ENCODE results near the gene NOD1.

- TF ChIP-seq EZH2 (IDR thresholded peaks at IDR 0.05) (no peak), POLR2AphosphoS5 (IDR thresholded peaks at IDR 0.05; ENCODE audit: borderline replicate concordance, low read depth, low read length) (no peak)
These were observed 86.8 kb downstream of the NOD1 start for GRCh38 chr7:30391806-30392205.

All from SK-N-MC (cell line).